CMK (cell line): Measurements from ENCODE around the gene SLC25A31.

Experiments used
- DNase-seq: peaks from one replicate; pipeline ENCODE4 v3.0.0-alpha.2; 2010; ENCODE audit warnings: low read depth

SLC25A31 gene

DNA sequence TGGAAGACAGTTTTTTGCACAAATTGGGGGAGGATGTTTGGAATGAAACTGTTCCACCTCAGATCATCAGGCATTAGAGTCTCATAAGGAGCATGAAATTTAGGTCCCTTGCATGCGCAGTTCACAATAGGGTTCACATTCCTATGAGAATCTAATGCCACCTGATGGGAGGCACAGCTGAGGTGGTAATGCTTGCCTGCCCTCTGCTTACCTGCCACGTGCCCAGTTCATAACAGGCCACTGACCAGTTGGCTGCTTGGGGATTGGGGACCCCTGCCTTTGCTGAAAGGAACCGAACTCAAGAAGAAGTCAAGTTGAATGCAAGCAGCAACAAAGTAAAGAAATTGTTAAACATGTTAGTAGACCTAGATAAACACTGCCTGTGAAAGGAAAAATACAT is 47.3 kb downstream of the SLC25A31 start:
- no peak for DNase-seq

DNA sequence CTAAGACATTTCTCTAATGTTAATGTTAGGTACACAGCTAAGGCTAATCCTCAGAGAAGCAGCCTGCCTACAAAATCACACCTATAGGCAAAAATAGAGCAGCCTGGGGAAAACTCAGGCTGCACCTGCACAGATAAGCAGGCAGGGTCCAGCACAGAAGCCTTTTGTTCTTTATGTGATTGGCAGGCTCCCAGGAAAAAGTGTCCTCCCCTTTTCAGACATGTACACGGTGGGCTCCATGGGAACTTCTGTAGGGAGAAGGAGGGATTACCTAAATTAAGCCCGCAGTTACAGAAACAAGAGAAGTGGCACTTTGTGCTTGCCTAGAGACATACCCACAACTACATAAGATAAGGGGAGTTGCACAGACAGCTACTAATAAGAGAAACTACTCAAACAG is 47.9 kb downstream of the SLC25A31 start:
- no peak for DNase-seq

DNA sequence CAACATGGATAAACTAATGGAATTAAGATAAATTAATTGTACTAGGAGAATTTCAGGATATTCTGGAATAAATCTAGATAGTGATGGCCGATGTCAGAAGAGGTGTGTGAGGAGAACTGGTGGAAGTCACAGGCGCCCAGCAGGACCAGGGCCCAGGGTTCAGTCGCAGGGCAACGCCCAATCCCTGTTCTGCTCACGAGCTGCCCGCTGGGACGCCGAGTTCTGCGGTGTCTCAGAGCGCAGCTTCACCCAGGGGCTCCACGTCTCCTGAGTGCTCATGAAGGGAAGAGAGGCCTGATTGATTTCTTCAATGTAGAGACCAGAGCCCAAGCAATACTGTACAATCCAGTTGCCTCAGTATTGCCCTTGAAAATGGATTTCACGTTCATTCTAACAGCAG is 50.4 kb downstream of the SLC25A31 start:
- no peak for DNase-seq

DNA sequence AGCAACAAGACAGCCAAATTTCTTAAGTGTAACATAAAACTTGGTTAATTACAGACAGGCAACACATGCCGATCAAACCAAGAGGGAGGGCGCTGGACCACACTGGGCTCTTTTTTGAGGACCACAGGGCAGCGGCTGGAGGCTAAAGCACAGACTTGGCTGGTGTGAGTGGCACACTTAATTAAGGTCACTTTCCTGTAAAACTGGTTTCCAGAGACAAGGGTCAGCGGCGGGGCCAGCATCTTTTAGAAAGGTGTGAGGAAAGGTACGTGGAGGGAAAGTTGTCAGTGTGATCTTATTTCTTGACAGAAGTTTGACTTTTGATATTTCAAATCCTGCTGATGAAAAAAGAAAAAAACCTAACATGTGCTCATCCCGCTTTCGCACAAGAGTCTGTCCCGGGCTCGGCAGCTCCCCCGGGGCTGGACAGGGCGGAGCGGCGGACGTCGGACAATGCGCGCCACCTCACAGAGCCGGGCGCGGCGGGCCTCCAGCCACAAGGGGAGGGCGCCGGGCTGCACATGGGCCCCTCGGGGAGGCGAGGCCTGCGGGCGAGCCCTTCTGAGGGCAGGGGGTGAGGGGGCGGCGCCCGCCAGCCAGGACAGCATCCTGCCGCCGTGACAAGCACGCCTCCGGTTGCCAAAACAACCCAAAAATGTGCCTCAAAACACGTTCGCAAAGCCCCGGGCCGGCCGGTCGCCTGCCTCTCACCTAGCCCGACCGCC is 51.3 kb downstream of the SLC25A31 start:
- peak; percentile 34 for DNase-seq

DNA sequence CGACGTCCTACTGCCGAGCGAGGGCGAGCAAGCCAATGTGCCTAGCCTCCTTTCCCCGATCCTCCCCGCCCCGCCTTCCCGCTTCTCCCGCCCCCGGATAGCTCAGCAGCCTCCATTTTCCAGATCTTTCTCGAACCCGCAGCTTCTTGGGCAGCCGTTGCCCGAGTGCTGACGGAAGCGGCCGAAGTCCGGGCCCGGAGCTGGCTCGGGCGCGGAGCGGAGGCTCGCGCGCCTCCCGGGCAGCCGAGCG is 51.8 kb downstream of the SLC25A31 start:
- DNase-seq, result peak; percentile 56

DNA sequence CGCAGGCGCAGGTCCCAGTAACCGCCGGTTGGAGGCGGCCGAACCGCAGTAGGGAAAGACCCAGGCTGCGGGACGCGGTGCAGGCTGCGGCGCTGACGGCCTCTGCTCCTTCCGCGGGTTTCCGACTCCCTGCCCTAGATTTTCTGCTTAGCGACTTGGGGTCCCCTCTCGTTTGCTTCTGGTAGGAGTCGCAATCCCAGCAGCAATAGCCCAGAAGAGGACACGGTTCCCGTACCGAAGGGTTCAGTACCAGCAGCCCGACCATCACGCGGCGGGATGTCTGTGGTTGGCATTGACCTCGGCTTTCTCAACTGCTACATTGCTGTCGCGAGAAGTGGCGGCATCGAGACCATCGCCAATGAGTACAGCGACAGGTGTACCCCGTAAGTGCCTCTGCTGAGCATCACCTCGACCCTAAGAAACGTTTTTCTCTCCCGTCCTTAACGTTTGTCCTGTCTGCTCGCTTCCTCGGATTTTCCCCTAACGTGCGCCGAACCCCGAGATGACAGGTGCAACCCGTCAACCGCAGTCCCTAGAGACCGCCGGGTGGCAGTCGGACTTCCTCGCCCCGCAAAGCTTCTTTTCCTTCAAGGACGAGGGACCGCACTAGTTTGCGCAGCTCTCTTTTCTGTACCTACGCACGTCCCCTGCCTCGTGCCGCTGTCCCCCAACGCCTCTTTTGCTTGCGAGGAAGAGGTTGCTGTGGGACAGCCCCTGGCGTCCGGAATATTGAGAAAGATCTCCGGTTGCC is 52.2 kb downstream of the SLC25A31 start, which contains the start of gene HSPA4L:
HSPA4L (plus strand) TSS at position 48 of the 751 bp plus-strand sequence; CDS start at position 277, 229 bp downstream.
- no peak for DNase-seq

DNA sequence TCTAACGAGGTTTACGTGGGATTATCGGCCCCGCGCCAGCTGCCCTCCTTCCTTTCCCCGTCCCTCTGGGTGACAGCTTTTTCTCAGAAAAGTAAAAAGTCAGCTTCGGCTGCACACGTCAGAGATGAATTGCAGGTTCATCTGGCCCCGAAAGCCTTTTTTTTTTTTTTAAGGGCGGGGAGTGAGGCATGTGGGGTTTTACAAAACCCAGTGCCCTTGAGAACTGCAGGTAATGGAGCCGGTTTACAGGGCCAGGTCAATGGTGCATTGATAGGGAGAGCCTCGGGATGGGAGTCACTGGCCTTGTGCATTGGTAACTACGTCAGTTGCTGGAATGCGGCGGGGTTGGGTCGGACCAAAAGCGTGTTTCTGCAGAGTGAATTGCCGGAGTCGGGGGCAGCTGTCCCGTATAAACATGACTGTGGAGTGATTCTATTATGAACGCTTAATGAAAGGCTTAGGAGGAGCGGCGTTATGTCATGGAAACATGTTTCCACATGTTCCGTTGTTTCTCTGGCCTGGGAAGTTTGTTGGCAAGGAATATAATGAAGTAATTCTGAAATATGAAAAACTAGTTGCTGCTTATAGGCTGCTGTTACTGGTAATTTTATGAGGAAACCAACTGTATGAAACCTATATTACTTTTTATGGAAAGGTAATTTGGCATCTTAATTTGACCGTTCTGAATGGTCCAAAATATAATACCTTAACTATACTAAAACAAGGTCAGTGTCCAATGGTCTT is 53.0 kb downstream of the SLC25A31 start:
- no peak for DNase-seq

DNA sequence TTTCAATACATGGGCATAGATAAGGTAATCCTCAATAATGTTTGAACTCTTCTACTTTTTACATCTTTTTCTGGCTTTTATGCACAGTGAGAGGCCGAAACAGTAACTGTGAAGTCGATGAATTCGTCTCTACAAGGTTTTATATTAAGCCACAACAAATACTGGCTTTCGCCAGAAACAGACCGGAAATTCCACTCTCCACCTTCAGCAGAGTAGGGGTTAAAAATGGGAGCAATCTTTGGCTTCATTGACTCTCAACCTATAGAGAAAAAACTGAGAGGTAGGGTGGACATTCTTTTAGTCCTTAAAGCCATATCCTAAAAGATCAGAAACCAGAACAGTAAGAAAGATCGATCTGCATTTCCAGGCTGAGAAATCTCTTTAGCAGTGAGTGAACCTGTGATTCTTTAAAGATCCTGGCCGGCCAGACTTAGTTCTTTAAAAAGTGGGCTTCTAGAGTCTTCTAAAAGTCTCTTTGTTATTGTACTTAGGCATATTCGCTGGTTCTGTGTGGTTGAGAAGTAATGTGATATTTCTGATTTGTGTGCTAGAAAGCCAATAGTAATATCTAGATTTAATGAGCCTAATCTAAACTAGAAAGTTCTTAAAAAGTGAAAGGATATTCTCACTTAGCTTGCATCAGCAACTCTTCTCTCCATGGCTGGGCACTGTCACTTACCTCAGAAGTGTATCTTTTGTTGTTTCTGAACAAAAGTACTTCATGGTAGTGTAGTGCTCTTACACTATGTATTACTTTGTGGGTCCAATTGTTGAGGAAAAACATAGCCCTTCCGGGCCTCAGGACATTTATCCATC is 54.0 kb downstream of the SLC25A31 start:
- no peak for DNase-seq

DNA sequence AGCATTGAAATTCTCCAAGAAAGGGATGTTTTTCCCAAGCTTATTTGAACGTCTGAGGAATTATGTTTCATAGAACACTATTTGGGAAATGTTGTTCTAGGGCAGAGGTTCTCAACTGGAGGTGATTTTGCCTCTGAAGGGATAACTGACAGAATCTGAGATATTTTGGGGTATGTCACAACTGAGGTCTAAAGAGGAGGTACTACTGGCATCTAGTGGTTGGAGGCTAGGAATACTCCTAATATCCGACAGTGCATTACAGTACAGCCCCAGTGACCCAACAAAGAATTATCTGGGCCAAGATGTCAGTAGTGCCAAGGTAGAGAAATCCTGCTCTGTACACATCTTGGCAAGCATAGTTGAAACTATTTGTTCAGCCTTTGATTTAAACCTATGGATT is 58.3 kb downstream of the SLC25A31 start:
- no peak for DNase-seq

DNA sequence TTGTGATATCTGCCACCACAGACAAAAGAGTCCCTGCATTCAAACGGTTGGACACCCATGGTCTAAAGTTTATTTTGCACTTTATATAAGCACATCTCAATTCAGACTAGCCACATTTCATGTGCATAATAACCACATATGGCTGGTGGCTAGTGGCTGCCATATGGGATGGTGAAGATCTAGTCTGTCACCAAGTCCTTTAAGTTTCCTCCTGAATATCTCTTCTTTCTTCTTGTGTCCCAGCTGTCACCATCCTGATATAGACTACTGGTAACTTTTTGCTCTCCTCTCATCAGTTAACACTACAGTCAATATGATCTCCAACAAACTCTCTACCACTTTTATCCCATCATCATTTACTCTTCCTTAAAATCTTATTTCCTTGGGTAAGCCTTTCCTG is 61.2 kb downstream of the SLC25A31 start:
- no peak for DNase-seq

DNA sequence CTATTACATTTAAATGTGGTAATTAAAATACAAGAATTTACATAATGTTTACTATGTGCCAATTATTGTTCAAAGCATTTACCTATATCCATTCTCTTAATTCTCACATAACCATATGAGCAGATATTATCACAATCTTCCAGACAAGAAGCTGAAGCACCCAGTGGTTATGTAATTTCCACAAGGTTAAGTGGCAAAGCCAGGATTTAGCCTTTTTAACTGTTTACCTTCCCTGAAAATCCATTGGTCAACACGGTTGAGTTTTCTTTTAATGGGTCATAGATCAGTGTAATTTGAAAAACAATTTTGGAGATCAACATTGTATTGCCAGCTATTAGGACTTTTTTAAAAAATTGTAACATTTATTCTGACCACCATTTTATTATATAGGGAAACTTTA is 63.3 kb downstream of the SLC25A31 start:
- no peak for DNase-seq

DNA sequence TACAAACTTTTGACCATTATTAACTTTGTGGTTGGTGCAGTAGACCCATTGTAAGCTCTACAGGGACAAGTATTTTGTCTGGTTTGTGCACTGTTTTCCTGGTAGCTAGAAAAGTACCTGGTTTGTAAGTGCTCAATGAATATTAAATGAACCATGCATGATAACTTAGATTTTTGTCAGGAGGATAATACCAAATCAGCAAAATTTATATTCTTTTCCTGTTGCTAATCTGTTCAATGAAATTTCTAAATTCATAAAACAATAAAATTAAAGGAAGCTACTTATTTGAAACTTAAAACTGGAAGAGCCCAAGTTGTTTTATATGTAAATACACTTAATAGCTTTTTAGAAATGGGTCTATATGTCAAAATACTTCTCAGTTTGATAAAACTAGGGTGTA is 69.5 kb downstream of the SLC25A31 start:
- no peak for DNase-seq

DNA sequence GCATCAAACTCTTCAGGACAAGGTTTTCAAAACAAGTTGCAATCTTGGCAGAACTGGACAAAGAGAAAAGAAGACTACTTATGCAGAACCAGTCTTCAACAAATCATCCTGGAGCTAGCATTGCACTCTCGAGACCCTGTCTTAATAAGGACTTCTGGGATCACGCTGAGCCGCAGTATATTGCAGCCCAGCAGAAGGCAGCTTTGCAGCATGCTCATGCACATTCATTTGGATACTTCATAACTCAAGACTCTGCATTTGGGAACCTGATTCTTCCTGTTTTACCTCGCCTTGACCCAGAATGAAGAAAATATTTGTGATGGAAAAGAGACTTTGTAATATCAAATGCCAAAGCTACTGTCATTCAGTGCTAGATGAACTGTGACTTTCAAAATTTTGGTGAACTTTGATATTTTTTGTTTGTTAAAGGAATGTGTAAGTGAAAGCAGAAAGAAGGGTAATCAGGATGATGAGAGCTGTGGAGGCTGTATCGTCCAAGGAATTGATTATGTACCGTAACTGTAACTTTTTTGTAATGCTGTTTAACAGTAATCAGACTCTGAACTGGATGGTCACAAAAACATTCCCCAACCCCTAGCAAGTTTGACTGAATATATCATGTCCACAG is 79.1 kb downstream of the SLC25A31 start:
- DNase-seq, result no peak

DNA sequence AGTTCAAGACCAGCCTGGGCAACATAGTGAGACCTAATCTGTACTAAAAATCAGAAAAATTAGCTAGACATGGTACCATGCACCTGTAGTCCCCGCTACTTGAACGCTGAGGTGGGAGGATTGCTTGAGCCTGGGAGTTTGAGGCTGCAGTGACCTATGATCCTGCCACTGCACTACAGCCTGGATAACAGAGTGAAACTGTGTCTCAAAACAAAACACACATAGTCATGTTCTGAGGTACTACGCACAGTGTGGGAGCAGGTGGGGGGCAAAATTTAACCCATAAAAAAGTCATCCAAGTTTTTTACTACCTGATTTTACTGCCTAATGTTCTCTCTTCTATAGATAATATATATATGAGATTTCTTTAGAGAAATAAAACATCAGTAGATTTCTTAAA is 80.4 kb downstream of the SLC25A31 start:
- DNase-seq, result no peak

DNA sequence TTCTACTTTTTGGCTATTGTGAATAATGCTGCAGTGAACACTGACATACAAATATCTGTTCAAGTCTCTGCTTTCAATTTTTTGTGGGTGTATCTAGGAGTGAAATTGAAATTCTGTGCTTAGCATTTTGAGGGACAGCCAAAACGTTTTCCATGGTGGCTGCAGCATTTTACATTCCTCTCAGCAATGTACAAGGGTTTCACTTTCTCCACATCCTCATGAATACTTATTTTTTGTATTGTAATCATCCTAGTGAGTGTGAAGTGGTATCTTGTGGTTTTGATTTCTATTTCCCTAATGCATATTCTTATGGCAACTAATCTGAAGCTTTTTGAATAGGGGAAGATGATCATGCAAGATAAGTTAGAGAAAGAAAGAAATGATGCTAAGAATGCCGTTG is 92.2 kb downstream of the SLC25A31 start:
- DNase-seq, result no peak
